Upper lobe of right lung (tissue), 1 donor: Measurements from ENCODE around the gene SYT13. TPM values are rescaled to one million over a fixed set of nuclear protein-coding genes. Genes with fewer than 3 reads are reported as not detected.

ENCODE experiments used
- ATAC-seq: fragments of 200-7000 bp; cut with Tn5 transposase; one replicate; pipeline ENCODE4 v1.9.1; 2020; ENCODE audit warnings: mild to moderate bottlenecking, moderate library complexity
- DNase-seq: peaks from one replicate; pipeline ENCODE4 v3.0.0-alpha.2; 2020
- H3K27ac ChIP-seq: fragments of 200-600 bp; one replicate; pipeline ENCODE4 v1.8.0; 2022
- H3K27me3 ChIP-seq: fragments of 200-600 bp; one replicate; pipeline ENCODE4 v1.8.0; 2022; ENCODE audit warnings: mild to moderate bottlenecking
- H3K36me3 ChIP-seq: fragments of 200-600 bp; one replicate; pipeline ENCODE4 v1.8.0; 2022
- H3K4me1 ChIP-seq: fragments of 200-600 bp; one replicate; pipeline ENCODE4 v1.8.0; 2022
- H3K4me3 ChIP-seq: fragments of 200-600 bp; one replicate; pipeline ENCODE4 v1.8.0; 2022; ENCODE audit warnings: mild to moderate bottlenecking
- H3K9me3 ChIP-seq: fragments of 200-600 bp; one replicate; pipeline ENCODE4 v1.8.0; 2022
- CTCF ChIP-seq: fragments of 200-600 bp; IDR thresholded peaks from one replicate; pipeline ENCODE4 v1.8.0; 2022; ENCODE audit warnings: antibody characterized with exemption
- intact Hi-C: fragments of 100-400 bp; cut with DNase I; formaldehyde crosslinking; loops from one replicate; pipeline ENCODE4 v1.11.0; 2022
- total RNA-seq: library from RNA; stranded (reverse); fragmentation: NEBNext Ultra II Directional; extraction: Animal tissue kit (Norgen Biotek cat#: 25700); gene quantifications from one replicate; pipeline ENCODE4 v1.2.1, GENCODE V29; 2021
- donor health status: DM: no; HTN: yes; CAD: no; lungs with severe emphysema.

Gene SYT13
- total RNA-seq, 1 donor from 2014 or later: not detected

- DNase-seq (no peak), ATAC-seq (no peak)
- Histone ChIP-seq H3K4me3 (no peak overlapping the region), H3K27me3 (peaks cover 26% of the 10 kb centered on the region), H3K36me3 (no peaks in the 10 kb centered on the region), H3K27ac (no peak overlapping the region), H3K9me3 (no peaks in the 10 kb centered on the region), H3K4me1 (no peaks in the 10 kb centered on the region)
- no peak for TF ChIP-seq CTCF
- intact Hi-C loops: no loop called here
Observed at GRCh38 chr11:45282081-45282480, 4.1 kb downstream of the SYT13 start.

- no peak for TF ChIP-seq CTCF
- no peak for ATAC-seq
- H3K36me3 ChIP-seq: no peaks in the 10 kb centered on the region
- no peaks in the 10 kb centered on the region for H3K4me1 ChIP-seq
- H3K27ac ChIP-seq: no peak overlapping the region
- no peak overlapping the region for H3K4me3 ChIP-seq
- H3K27me3 ChIP-seq: peaks cover 13% of the 10 kb centered on the region
- no peak for DNase-seq
- intact Hi-C loops: no loop called here
- no peaks in the 10 kb centered on the region for H3K9me3 ChIP-seq
Observed at GRCh38 chr11:45280449-45280848, 5.7 kb downstream of the SYT13 start.

GRCh38 chr11:45279645-45280044 lies 6.5 kb downstream of the SYT13 start:
- intact Hi-C loops: no loop called here
- no peak overlapping the region for H3K27ac ChIP-seq
- H3K27me3 ChIP-seq: peaks cover 5% of the 10 kb centered on the region
- no peak for ATAC-seq
- H3K4me3 ChIP-seq: no peak overlapping the region
- H3K36me3 ChIP-seq: no peaks in the 10 kb centered on the region
- no peak for DNase-seq
- H3K4me1 ChIP-seq: no peaks in the 10 kb centered on the region
- H3K9me3 ChIP-seq: no peaks in the 10 kb centered on the region
- no peak for TF ChIP-seq CTCF

- H3K9me3 ChIP-seq: no peaks in the 10 kb centered on the region
- DNase-seq: no peak
- H3K4me1 ChIP-seq: no peaks in the 10 kb centered on the region
- no peak for TF ChIP-seq CTCF
- no peak for ATAC-seq
- H3K4me3 ChIP-seq: no peak overlapping the region
- H3K27ac ChIP-seq: no peak overlapping the region
- H3K27me3 ChIP-seq: no peaks in the 10 kb centered on the region
- H3K36me3 ChIP-seq: no peaks in the 10 kb centered on the region
- intact Hi-C loops: no loop called here
Observed at GRCh38 chr11:45278714-45279113, 7.4 kb downstream of the SYT13 start.

- Histone ChIP-seq H3K27me3 (no peaks in the 10 kb centered on the region), H3K27ac (no peak overlapping the region), H3K9me3 (no peaks in the 10 kb centered on the region), H3K4me1 (no peaks in the 10 kb centered on the region), H3K4me3 (no peak overlapping the region), H3K36me3 (no peaks in the 10 kb centered on the region)
- TF ChIP-seq CTCF: no peak
- no peak for ATAC-seq
- no peak for DNase-seq
- intact Hi-C loops: no loop called here
Observed at GRCh38 chr11:45275828-45276227, 10.3 kb downstream of the SYT13 start.

GRCh38 chr11:45274206-45274605 lies 11.9 kb downstream of the SYT13 start:
- H3K27ac ChIP-seq: no peak overlapping the region
- H3K4me3 ChIP-seq: no peak overlapping the region
- H3K4me1 ChIP-seq: no peaks in the 10 kb centered on the region
- H3K9me3 ChIP-seq: no peaks in the 10 kb centered on the region
- DNase-seq: no peak
- H3K27me3 ChIP-seq: no peaks in the 10 kb centered on the region
- no peak for TF ChIP-seq CTCF
- intact Hi-C loops: no loop called here
- no peak for ATAC-seq
- H3K36me3 ChIP-seq: no peaks in the 10 kb centered on the region
